ENCODE data around the gene PROB1. TPM values are rescaled to one million over a fixed set of nuclear protein-coding genes. Genes with fewer than 3 reads are reported as not detected.

The PROB1 gene
- total RNA-seq, 1 experiment from 2014 or later: 3.4 TPM

- Histone ChIP-seq H3K79me2 (ENCODE audit: insufficient read depth, low read length) (0 out of 2 replicates have a peak, but pooled peaks cover 2% of the 10 kb centered on the region), H3K4me1 (ENCODE audit: insufficient read depth, low read length) (peaks cover 2% of the 10 kb centered on the region; the same call in 1 of the 2 replicates), H3K18ac (ENCODE audit: insufficient read length, low read depth, low read length) (no peak overlapping the region), H2BK5ac (ENCODE audit: insufficient read length, low read length) (no peak overlapping the region), H3K27ac (ENCODE audit: insufficient read length, low read depth, low read length) (no peak overlapping the region), H2AFZ (ENCODE audit: low read length) (no peak overlapping the region), H3K14ac (ENCODE audit: insufficient read depth, low read length) (no peak overlapping the region), H3K23ac (ENCODE audit: insufficient read length, low read depth, low read length) (no peak overlapping the region), H4K91ac (ENCODE audit: insufficient read length, low read depth, low read length) (no peak overlapping the region), H4K20me1 (ENCODE audit: control insufficient read depth, insufficient read depth, insufficient read length) (no peaks in the 10 kb centered on the region), H3K79me1 (ENCODE audit: insufficient read depth, low read depth, low read length, poor library complexity, severe bottlenecking) (no peaks in the 10 kb centered on the region), H3K56ac (ENCODE audit: insufficient read length, low read depth, low read length) (no peak overlapping the region), H3K4ac (ENCODE audit: low read depth, low read length) (no peak overlapping the region), H2BK12ac (ENCODE audit: insufficient read length, low read depth, low read length) (no peak overlapping the region), H3K23me2 (ENCODE audit: insufficient read length, low read depth, low read length, poor library complexity, severe bottlenecking) (peaks cover 5% of the 10 kb centered on the region), H3K9ac (ENCODE audit: extremely low read depth, insufficient read length, low read length) (no peak overlapping the region), H2BK120ac (ENCODE audit: low read depth, low read length, poor library complexity, severe bottlenecking) (no peak overlapping the region), H2BK15ac (ENCODE audit: low read depth, low read length) (no peak overlapping the region), H2BK20ac (ENCODE audit: low read depth, low read length, poor library complexity, severe bottlenecking) (no peak overlapping the region), H3T11ph (ENCODE audit: low read length) (no peak overlapping the region), H4K8ac (replicated peaks; ENCODE audit: insufficient read length, low read depth, low read length) (no peak overlapping the region), H3K27me3 (ENCODE audit: insufficient read depth, low read length) (no peaks in the 10 kb centered on the region), H3K4me2 (ENCODE audit: insufficient read depth, insufficient read length, low read length) (no peak overlapping the region), H3K9me3 (ENCODE audit: control insufficient read depth, low read depth, low read length) (no peaks in the 10 kb centered on the region), H4K5ac (ENCODE audit: insufficient read length, low read depth, low read length) (no peak overlapping the region), H2AK5ac (ENCODE audit: insufficient read length, low read length) (no peak overlapping the region)
- Mint-ChIP-seq H3K36me3 (ENCODE audit: insufficient read depth in 1 of 3, low read depth in 3 of 3) (peaks cover 5 to 33% (median 13%) of the 10 kb centered on the region in 3 experiments; a peak in 6 of 7 replicates), H3K4me3 (no peak overlapping the region), H3K27me3 (ENCODE audit: low read depth) (no peaks in the 10 kb centered on the region), H3K4me1 (peaks cover 19 to 20% of the 10 kb centered on the region in 2 experiments), H3K9me3 (no peaks in the 10 kb centered on the region), H3K27ac (no peak overlapping the region)
- TF ChIP-seq CTCF (conservative IDR thresholded peaks at IDR 0.05): no peak
- WGBS (ENCODE audit: extremely low coverage, insufficient read length, low lambda C conversion rate): no CpG with 5 or more reads among the region's 3 CpGs
- DNase-seq: no peak
These were observed 40.8 kb upstream of the PROB1 start for GRCh38 chr5:139435676-139436075.
